ENCODE results near the gene ADAM22. TPM values are rescaled to one million over a fixed set of nuclear protein-coding genes. Genes with fewer than 3 reads are reported as not detected.

ADAM22 gene
- total and polyA plus RNA-seq, 2 donors (not counting 1 experiment from before 2014, with no cell fraction given): 0.30 to 1.8 TPM

DNA sequence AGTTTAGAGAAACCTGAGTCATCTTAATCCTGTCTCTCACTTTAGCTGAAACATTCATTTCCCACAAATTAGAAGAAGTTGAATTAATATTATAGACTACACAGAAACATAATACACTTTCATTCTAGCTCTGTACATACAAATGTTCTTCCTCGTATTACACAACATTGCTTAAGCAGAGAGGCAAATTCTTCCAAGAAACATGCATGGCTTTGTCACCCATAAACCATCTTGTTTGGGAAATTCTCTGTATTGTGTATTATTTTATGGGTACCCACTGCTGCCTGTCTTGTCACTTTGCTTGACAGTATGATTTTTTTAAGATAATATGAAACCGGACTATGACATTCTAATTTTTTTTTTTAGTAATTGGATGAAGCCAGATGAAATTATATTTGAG, 181.8 kb downstream of the ADAM22 start:
- no peaks in the 10 kb centered on the region for H3K9me3 ChIP-seq (ENCODE audit: control extremely low read depth in 1 of 3, control insufficient read depth in 2 of 3, insufficient read depth in 1 of 3, low read length in 2 of 3)
- no CpG with 5 or more reads among the region's 2 CpGs for WGBS (ENCODE audit: insufficient coverage)
- ChIA-PET CTCF (interaction anchor here (0.9 to 1.0 kb wide), 2 partner anchors 319 to 322 kb away, joined by 3 read pairs; no protein-coding TSS in a partner anchor), POLR2A (no interaction called here)
- no peaks in the 10 kb centered on the region for H4K20me1 ChIP-seq (ENCODE audit: control insufficient read depth, insufficient read depth, low read length, poor library complexity, severe bottlenecking)
- no peak overlapping the region for H3K4me3 ChIP-seq (ENCODE audit: control extremely low read depth in 1 of 5, extremely low read depth in 1 of 5, insufficient read depth in 1 of 5, low read depth in 2 of 5, low read length in 4 of 5)
- Mint-ChIP-seq H3K9me3 (ENCODE audit: insufficient read depth) (no peaks in the 10 kb centered on the region), H3K27me3 (peaks cover 4% of the 10 kb centered on the region), H3K27ac (no peak overlapping the region), H3K4me1 (no peaks in the 10 kb centered on the region), H3K4me3 (no peak overlapping the region)
- H3K4me1 ChIP-seq (ENCODE audit: control insufficient read depth in 2 of 2, insufficient read depth in 2 of 2, low read length in 2 of 2): no peaks in the 10 kb centered on the region
- DNase-seq (no peak), ATAC-seq (ENCODE audit: low read depth) (no peak)
- no peak overlapping the region for H3K9ac ChIP-seq (ENCODE audit: low read length)
- H3K36me3 ChIP-seq (replicated peaks in 1 of 2; ENCODE audit: control extremely low read depth in 1 of 2, control insufficient read depth in 1 of 2, extremely low read depth in 1 of 2, insufficient read depth in 2 of 2, low read length in 1 of 2): no peaks in the 10 kb centered on the region
- intact Hi-C loops (cut with micrococcal nuclease): no loop called here
- no peak for TF ChIP-seq CTCF (IDR thresholded peaks at IDR 0.05)
- TF ChIP-seq EZH2 (IDR thresholded peaks at IDR 0.05; ENCODE audit: borderline replicate concordance, insufficient read depth, low read depth, low read length, poor library complexity, severe bottlenecking): no peak
- no peak overlapping the region for H3K4me2 ChIP-seq (replicated peaks; ENCODE audit: low read depth, low read length, poor library complexity, severe bottlenecking)
- no peak overlapping the region for H2AFZ ChIP-seq (ENCODE audit: insufficient read depth, low read depth, low read length, poor library complexity, severe bottlenecking)
- H3K79me2 ChIP-seq (ENCODE audit: control insufficient read depth, insufficient read depth, low read length): no peaks in the 10 kb centered on the region
- H3K27ac ChIP-seq (ENCODE audit: low read length in 2 of 2): no peak overlapping the region
- H3K27me3 ChIP-seq (replicated peaks in 1 of 4; ENCODE audit: control extremely low read depth in 1 of 4, control insufficient read depth in 3 of 4, insufficient read depth in 4 of 4, low read length in 3 of 4): no peaks in the 10 kb centered on the region

DNA sequence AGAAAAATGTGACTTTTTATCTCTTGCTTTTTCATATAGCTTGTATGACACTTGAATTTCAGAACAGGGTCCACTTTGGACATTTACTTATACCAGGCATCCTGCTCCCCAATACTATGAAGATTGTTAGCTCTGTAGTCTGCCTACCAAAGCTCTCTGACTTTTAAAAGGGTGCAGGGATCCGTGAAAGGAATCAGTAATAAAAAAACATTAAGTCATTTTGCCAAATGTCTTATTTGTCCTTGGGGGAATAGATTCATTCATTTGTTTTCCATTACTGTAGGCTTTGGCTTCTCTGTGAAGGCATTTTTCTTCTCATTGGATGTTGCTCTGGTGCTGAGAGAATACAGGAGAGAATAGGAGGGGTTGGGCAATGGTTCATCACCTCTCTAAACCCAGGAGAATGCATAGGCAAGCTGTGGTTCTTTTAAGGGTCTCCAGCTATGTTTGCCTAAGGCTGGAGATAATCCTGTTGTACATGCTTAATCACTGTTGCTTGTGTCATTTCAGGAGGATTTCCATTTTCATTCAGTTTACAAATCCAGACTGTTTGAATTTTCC, 182.3 kb downstream of the ADAM22 start:
- Histone ChIP-seq H3K9me3 (ENCODE audit: control extremely low read depth in 1 of 3, control insufficient read depth in 2 of 3, insufficient read depth in 1 of 3, low read length in 2 of 3) (no peaks in the 10 kb centered on the region), H3K36me3 (replicated peaks in 1 of 2; ENCODE audit: control extremely low read depth in 1 of 2, control insufficient read depth in 1 of 2, extremely low read depth in 1 of 2, insufficient read depth in 2 of 2, low read length in 1 of 2) (no peaks in the 10 kb centered on the region), H3K4me3 (ENCODE audit: control extremely low read depth in 1 of 5, extremely low read depth in 1 of 5, insufficient read depth in 1 of 5, low read depth in 2 of 5, low read length in 4 of 5) (no peak overlapping the region), H3K4me2 (replicated peaks; ENCODE audit: low read depth, low read length, poor library complexity, severe bottlenecking) (no peak overlapping the region), H3K4me1 (ENCODE audit: control insufficient read depth in 2 of 2, insufficient read depth in 2 of 2, low read length in 2 of 2) (no peaks in the 10 kb centered on the region), H2AFZ (ENCODE audit: insufficient read depth, low read depth, low read length, poor library complexity, severe bottlenecking) (no peak overlapping the region), H3K79me2 (ENCODE audit: control insufficient read depth, insufficient read depth, low read length) (no peaks in the 10 kb centered on the region), H4K20me1 (ENCODE audit: control insufficient read depth, insufficient read depth, low read length, poor library complexity, severe bottlenecking) (no peaks in the 10 kb centered on the region), H3K27me3 (replicated peaks in 1 of 4; ENCODE audit: control extremely low read depth in 1 of 4, control insufficient read depth in 3 of 4, insufficient read depth in 4 of 4, low read length in 3 of 4) (no peaks in the 10 kb centered on the region), H3K9ac (ENCODE audit: low read length) (no peak overlapping the region), H3K27ac (ENCODE audit: low read length in 2 of 2) (no peak overlapping the region)
- no CpG with 5 or more reads among the region's 1 CpG for WGBS (ENCODE audit: insufficient coverage)
- H3K9me3 Mint-ChIP-seq (ENCODE audit: insufficient read depth): no peaks in the 10 kb centered on the region
- ChIA-PET POLR2A (no interaction called here), CTCF (interaction anchor here (0.9 to 1.0 kb wide), 2 partner anchors 319 to 323 kb away, joined by 3 read pairs; no protein-coding TSS in a partner anchor)
- no peaks in the 10 kb centered on the region for H3K4me1 Mint-ChIP-seq
- ATAC-seq (ENCODE audit: low read depth) (no peak), DNase-seq (no peak)
- intact Hi-C loops (cut with micrococcal nuclease): no loop called here
- TF ChIP-seq CTCF (IDR thresholded peaks at IDR 0.05) (no peak), EZH2 (IDR thresholded peaks at IDR 0.05; ENCODE audit: borderline replicate concordance, insufficient read depth, low read depth, low read length, poor library complexity, severe bottlenecking) (no peak)
- peaks cover 4% of the 10 kb centered on the region for H3K27me3 Mint-ChIP-seq
- no peak overlapping the region for H3K27ac Mint-ChIP-seq
- H3K4me3 Mint-ChIP-seq: no peak overlapping the region
